OCI-LY3 (cell line): ENCODE measurements around the gene PYGB.

Experiments
- EZH2phosphoT487 ChIP-seq: fragments of 200-600 bp; shearing (Covaris generic); IDR thresholded peaks from 2 replicates; pipeline ENCODE4 v1.6.1; 2018; ENCODE audit warnings: antibody characterized with exemption, mixed run types, low read depth
- TF ChIP-seq, protein P1 (sequence below): fragments of 200-600, 300-600 bp; sonication (generic); IDR thresholded peaks from 2 replicates; pipeline ENCODE4 v1.5.1; 2014; ENCODE audit warnings: antibody characterized with exemption, low read length, low read depth

DNA sequence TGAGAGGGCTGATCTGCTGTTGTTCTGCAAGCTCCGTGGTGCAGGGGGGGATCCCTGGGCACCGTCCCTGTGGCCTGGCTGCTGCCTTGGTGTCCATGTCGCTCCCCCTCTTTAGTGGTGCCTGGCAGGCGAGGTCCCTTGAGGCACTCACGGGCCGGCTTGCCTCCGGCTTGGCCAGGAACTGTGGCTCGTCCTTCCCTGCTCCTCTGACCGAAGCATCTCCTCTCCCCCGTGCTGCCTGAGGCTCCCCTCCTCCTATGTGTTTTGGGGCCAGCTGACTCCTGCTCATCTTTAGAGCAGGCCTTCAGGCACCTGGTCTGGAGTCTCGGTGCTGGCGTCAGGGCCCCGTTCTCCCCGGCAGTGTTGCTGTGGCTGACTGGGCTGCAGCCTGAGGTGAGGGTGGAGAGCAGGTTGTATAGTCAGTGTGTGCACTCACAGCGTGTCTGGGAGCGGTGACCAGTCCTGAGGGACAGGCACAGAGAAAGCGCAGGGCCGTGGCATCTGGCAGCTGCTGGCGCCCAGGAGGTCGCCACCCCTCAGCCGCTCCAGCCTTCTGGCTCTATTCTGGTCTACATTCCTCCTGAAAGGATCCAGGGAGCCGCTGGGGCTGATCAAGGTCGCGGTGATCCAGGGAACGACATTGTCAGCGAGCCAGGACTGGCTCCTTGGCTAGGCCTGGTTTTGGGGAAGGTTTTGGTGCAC is 43.7 kb downstream of the PYGB start:
- TF ChIP-seq, protein P1, sequence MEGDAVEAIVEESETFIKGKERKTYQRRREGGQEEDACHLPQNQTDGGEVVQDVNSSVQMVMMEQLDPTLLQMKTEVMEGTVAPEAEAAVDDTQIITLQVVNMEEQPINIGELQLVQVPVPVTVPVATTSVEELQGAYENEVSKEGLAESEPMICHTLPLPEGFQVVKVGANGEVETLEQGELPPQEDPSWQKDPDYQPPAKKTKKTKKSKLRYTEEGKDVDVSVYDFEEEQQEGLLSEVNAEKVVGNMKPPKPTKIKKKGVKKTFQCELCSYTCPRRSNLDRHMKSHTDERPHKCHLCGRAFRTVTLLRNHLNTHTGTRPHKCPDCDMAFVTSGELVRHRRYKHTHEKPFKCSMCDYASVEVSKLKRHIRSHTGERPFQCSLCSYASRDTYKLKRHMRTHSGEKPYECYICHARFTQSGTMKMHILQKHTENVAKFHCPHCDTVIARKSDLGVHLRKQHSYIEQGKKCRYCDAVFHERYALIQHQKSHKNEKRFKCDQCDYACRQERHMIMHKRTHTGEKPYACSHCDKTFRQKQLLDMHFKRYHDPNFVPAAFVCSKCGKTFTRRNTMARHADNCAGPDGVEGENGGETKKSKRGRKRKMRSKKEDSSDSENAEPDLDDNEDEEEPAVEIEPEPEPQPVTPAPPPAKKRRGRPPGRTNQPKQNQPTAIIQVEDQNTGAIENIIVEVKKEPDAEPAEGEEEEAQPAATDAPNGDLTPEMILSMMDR, result no peak
- no peak for TF ChIP-seq EZH2phosphoT487
